ENCODE measurements around the gene SLC9C2.

GRCh38 chr1:173453982-173454381 lies 148.9 kb downstream of the SLC9C2 start:
- TF ChIP-seq CTCF (conservative IDR thresholded peaks at IDR 0.05 in 1 of 2, IDR thresholded peaks at IDR 0.05 in 1 of 2; ENCODE audit: low read depth in 1 of 2, low read length in 2 of 2) (no peak), EZH2 (IDR thresholded peaks at IDR 0.05; ENCODE audit: low read length, missing control alignments) (no peak)
